ENCODE data around the gene JMY.

Gene JMY

GRCh38 chr5:79357398-79357797 is 121.5 kb downstream of the JMY start:
- no peak overlapping the region for H3K4me3 ChIP-seq (ENCODE audit: low read depth, low read length)
- no peak for TF ChIP-seq CTCF (IDR thresholded peaks at IDR 0.05; ENCODE audit: borderline replicate concordance, insufficient read depth, low read depth, low read length)
